Osteoblast (primary cell): ENCODE results near the gene VSTM1. TPM values are rescaled to one million over a fixed set of nuclear protein-coding genes. Genes with fewer than 3 reads are reported as not detected.

Experiments
- DNase-seq: peaks from one replicate; pipeline ENCODE4 v3.0.0; 2011; ENCODE audit warnings: low spot score, mixed read lengths; ENCODE audit not compliant: insufficient read length; ENCODE audit errors: missing footprints
- H2AFZ ChIP-seq: 2 replicates; pipeline ENCODE4 v1.6.0; 2011; ENCODE audit warnings: mild to moderate bottlenecking, low read length
- H3K27ac ChIP-seq: 2 replicates; pipeline ENCODE4 v1.5.1; 2011; ENCODE audit warnings: mild to moderate bottlenecking, low read depth, low read length, moderate library complexity
- H3K27me3 ChIP-seq: 2 replicates; pipeline ENCODE4 v1.6.0; 2012; ENCODE audit warnings: mild to moderate bottlenecking, control low read depth, inconsistent platforms, low read length, moderate library complexity; ENCODE audit not compliant: insufficient read depth
- H3K36me3 ChIP-seq: 2 replicates; pipeline ENCODE4 v1.5.1; 2011; ENCODE audit warnings: mild to moderate bottlenecking, low read length, control low read depth, moderate library complexity; ENCODE audit not compliant: insufficient read depth
- H3K4me1 ChIP-seq: 2 replicates; pipeline ENCODE4 v1.5.1; 2011; ENCODE audit warnings: mild to moderate bottlenecking, low read length, control low read depth, moderate library complexity; ENCODE audit not compliant: insufficient read depth
- H3K4me2 ChIP-seq: 2 replicates; pipeline ENCODE4 v1.6.0; 2011; ENCODE audit warnings: mild to moderate bottlenecking, low read length; ENCODE audit not compliant: insufficient read depth
- H3K4me3 ChIP-seq: fragments of 200-600 bp; sonication (generic); 3 replicates; pipeline ENCODE4 v1.5.1; 2012; ENCODE audit warnings: mild to moderate bottlenecking, low read length, inconsistent platforms; ENCODE audit not compliant: insufficient read depth
- H3K79me2 ChIP-seq: 2 replicates; pipeline ENCODE4 v1.6.0; 2012; ENCODE audit warnings: mild to moderate bottlenecking, low read length, control low read depth, inconsistent platforms; ENCODE audit not compliant: insufficient read depth
- H3K9me3 ChIP-seq: 2 replicates; pipeline ENCODE4 v1.5.1; 2011; ENCODE audit warnings: low read depth, low read length, control low read depth
- H4K20me1 ChIP-seq: 2 replicates; pipeline ENCODE4 v1.6.0; 2012; ENCODE audit warnings: mild to moderate bottlenecking, low read length, control low read depth; ENCODE audit not compliant: insufficient read depth
- CTCF ChIP-seq: IDR thresholded peaks from 2 replicates; pipeline ENCODE4 v1.5.1; 2011; ENCODE audit warnings: mild to moderate bottlenecking, low read depth, low read length, moderate library complexity; ENCODE audit errors: extremely low read depth
- total RNA-seq: library from RNA; depleted of rRNA; stranded (reverse); fragments of >200 nt; gene quantifications from 2 replicates; pipeline ENCODE4 v1.2.3, GENCODE V29; 2012

VSTM1 gene
- total RNA-seq, 1 donor, result not detected

GRCh38 chr19:53999694-54000093, 64.0 kb downstream of the VSTM1 start:
- no peaks in the 10 kb centered on the region for H3K79me2 ChIP-seq
- DNase-seq, result no peak
- no peak overlapping the region for H3K27ac ChIP-seq
- no peak for TF ChIP-seq CTCF
- peaks cover 35% of the 10 kb centered on the region for H3K27me3 ChIP-seq
- H3K4me1 ChIP-seq, result peaks cover 21% of the 10 kb centered on the region
- no peaks in the 10 kb centered on the region for H4K20me1 ChIP-seq
- H3K4me3 ChIP-seq, result no peak overlapping the region
- H3K4me2 ChIP-seq, result no peak overlapping the region
- H3K36me3 ChIP-seq, result no peaks in the 10 kb centered on the region
- no peak overlapping the region for H2AFZ ChIP-seq
- H3K9me3 ChIP-seq, result no peaks in the 10 kb centered on the region

GRCh38 chr19:53998223-53998622, 65.5 kb downstream of the VSTM1 start:
- Histone ChIP-seq H3K4me3 (no peak overlapping the region), H3K4me1 (peaks cover 23% of the 10 kb centered on the region), H3K36me3 (no peaks in the 10 kb centered on the region), H3K79me2 (no peaks in the 10 kb centered on the region), H3K27me3 (peaks cover 42% of the 10 kb centered on the region), H3K4me2 (no peak overlapping the region), H2AFZ (no peak overlapping the region), H3K9me3 (no peaks in the 10 kb centered on the region), H3K27ac (no peak overlapping the region), H4K20me1 (no peaks in the 10 kb centered on the region)
- no peak for TF ChIP-seq CTCF
- DNase-seq, result no peak

- Histone ChIP-seq H3K27ac (no peak overlapping the region), H3K36me3 (no peaks in the 10 kb centered on the region), H3K4me2 (no peak overlapping the region), H3K27me3 (peaks cover 44% of the 10 kb centered on the region), H3K4me1 (peaks cover 8% of the 10 kb centered on the region), H2AFZ (no peak overlapping the region), H4K20me1 (no peaks in the 10 kb centered on the region), H3K9me3 (no peaks in the 10 kb centered on the region), H3K4me3 (no peak overlapping the region), H3K79me2 (no peaks in the 10 kb centered on the region)
- TF ChIP-seq CTCF, result no peak
- DNase-seq, result peak; percentile 71
Measured at GRCh38 chr19:53994811-53995210, 68.9 kb downstream of the VSTM1 start.

GRCh38 chr19:53993448-53993847, 70.2 kb downstream of the VSTM1 start:
- Histone ChIP-seq H3K4me1 (peaks cover 8% of the 10 kb centered on the region), H3K36me3 (no peaks in the 10 kb centered on the region), H4K20me1 (no peaks in the 10 kb centered on the region), H3K4me3 (no peak overlapping the region), H3K27ac (no peak overlapping the region), H3K9me3 (no peaks in the 10 kb centered on the region), H3K4me2 (no peak overlapping the region), H3K79me2 (no peaks in the 10 kb centered on the region), H3K27me3 (peaks cover 50% of the 10 kb centered on the region), H2AFZ (no peak overlapping the region)
- TF ChIP-seq CTCF, result no peak
- DNase-seq, result peak; percentile 79
